HepG2 (cell line): ENCODE results near the gene TXNL4A. TPM values are rescaled to one million over a fixed set of nuclear protein-coding genes. Genes with fewer than 3 reads are reported as not detected.

Experiments
- FIP1L1 ChIP-seq: fragments of 200-400 bp; formaldehyde crosslinking; IDR thresholded peaks from 2 replicates; pipeline ENCODE4 v1.6.1; 2018; ENCODE audit warnings: low read depth, mild to moderate bottlenecking, low read length, moderate library complexity, borderline replicate concordance; ENCODE audit not compliant: insufficient read depth
- MAX ChIP-seq: IDR thresholded peaks from 2 replicates; pipeline ENCODE4 v1.6.1; 2012; ENCODE audit warnings: inconsistent platforms
- MXI1 ChIP-seq: IDR thresholded peaks from 3 replicates; pipeline ENCODE4 v1.6.1; 2012; ENCODE audit warnings: low read depth, low read length, inconsistent platforms, borderline replicate concordance
- MZF1 ChIP-seq: sonication (generic); formaldehyde crosslinking; IDR thresholded peaks from 2 replicates; pipeline ENCODE4 v1.8.1; 2023; ENCODE audit warnings: mild to moderate bottlenecking, missing genetic modification reagents, borderline replicate concordance
- PAXIP1 ChIP-seq: sonication (generic); formaldehyde crosslinking; conservative IDR thresholded peaks from 2 replicates; pipeline ENCODE4 v1.4.0; 2020; ENCODE audit warnings: mild to moderate bottlenecking, missing genetic modification reagents, moderate library complexity
- PITX1 ChIP-seq: sonication (generic); formaldehyde crosslinking; IDR thresholded peaks from 2 replicates; pipeline ENCODE4 v1.5.1; 2020; ENCODE audit warnings: mild to moderate bottlenecking, missing genetic modification reagents
- POLR2AphosphoS2 ChIP-seq: IDR thresholded peaks from 2 replicates; pipeline ENCODE4 v1.6.1; 2011; ENCODE audit warnings: low read depth, low read length, improper control_type of control experiment
- RBAK ChIP-seq: sonication (generic); formaldehyde crosslinking; IDR thresholded peaks from 2 replicates; pipeline ENCODE4 v1.5.1; 2020; ENCODE audit warnings: mild to moderate bottlenecking, missing genetic modification reagents
- SPEN ChIP-seq: sonication (generic); formaldehyde crosslinking; IDR thresholded peaks from 2 replicates; pipeline ENCODE4 v1.5.1; 2020; ENCODE audit warnings: low read depth, mild to moderate bottlenecking, missing genetic modification reagents
- TFDP1 ChIP-seq: IDR thresholded peaks from 2 replicates; pipeline ENCODE4 v1.6.1; 2016; ENCODE audit warnings: missing compliant biosample characterization, missing genetic modification reagents, borderline replicate concordance
- TRIM24 ChIP-seq: sonication (generic); formaldehyde crosslinking; IDR thresholded peaks from 2 replicates; pipeline ENCODE4 v1.8.0; 2022; ENCODE audit warnings: mild to moderate bottlenecking, missing genetic modification reagents
- ZBTB3 ChIP-seq: sonication (generic); formaldehyde crosslinking; IDR thresholded peaks from 2 replicates; pipeline ENCODE4 v1.4.0; 2020; ENCODE audit warnings: low read depth, mild to moderate bottlenecking, moderate library complexity, missing genetic modification reagents, borderline replicate concordance
- ZNF10 ChIP-seq: sonication (generic); formaldehyde crosslinking; IDR thresholded peaks from 2 replicates; pipeline ENCODE4 v1.4.0; 2020; ENCODE audit warnings: mild to moderate bottlenecking, low read depth, missing genetic modification reagents, borderline replicate concordance
- ZNF619 ChIP-seq: sonication (generic); formaldehyde crosslinking; IDR thresholded peaks from 2 replicates; pipeline ENCODE4 v1.4.0; 2020; ENCODE audit warnings: mild to moderate bottlenecking, missing genetic modification reagents
- ZNF709 ChIP-seq: sonication (generic); formaldehyde crosslinking; IDR thresholded peaks from 2 replicates; pipeline ENCODE4 v1.5.0; 2020; ENCODE audit warnings: mild to moderate bottlenecking, missing genetic modification reagents
- polyA plus RNA-seq, 8 experiments: library from polyadenylated mRNA; depleted of rRNA in 3 of 8; stranded (reverse) in 7 of 8; unstranded in 1 of 8; fragments of >200 nt; fragmentation: Illumina TruSeq in 4 of 8; extraction: Trizol in 4 of 8; gene quantifications; 2 replicates each; pipeline versions ENCODE4 v1.2.1 to v1.2.3, GENCODE V29; 2011 to 2016; ENCODE audit warnings: low read depth in 4 of 8, missing spikeins in 1 of 8, mixed read lengths in 1 of 8; ENCODE audit not compliant: insufficient read depth in 1 of 8
- total RNA-seq, 5 experiments: library from RNA; depleted of rRNA; stranded (reverse); fragments of >200 nt; fragmentation: Illumina TruSeq; extraction: Trizol; gene quantifications; 2 replicates each; pipeline ENCODE4 v1.2.3, GENCODE V29; 2016; ENCODE audit warnings: low read depth in 1 of 5
- TF ChIP-seq, protein P1 (sequence below): sonication (generic); formaldehyde crosslinking; IDR thresholded peaks from 2 replicates; pipeline ENCODE4 v1.4.0; 2020; ENCODE audit warnings: missing genetic modification reagents, mild to moderate bottlenecking, borderline replicate concordance
- TF ChIP-seq, protein P2 (sequence below): sonication (generic); formaldehyde crosslinking; IDR thresholded peaks from 2 replicates; pipeline ENCODE4 v1.8.0; 2022; ENCODE audit warnings: missing genetic modification reagents, mild to moderate bottlenecking, moderate library complexity, borderline replicate concordance
- TF ChIP-seq, protein P3 (sequence below): sonication (generic); formaldehyde crosslinking; IDR thresholded peaks from 2 replicates; pipeline ENCODE4 v1.5.0; 2020; ENCODE audit warnings: mild to moderate bottlenecking, low read depth, missing genetic modification reagents, borderline replicate concordance

The TXNL4A gene
- total and polyA plus RNA-seq, 2 of the 13 experiments (the other 11 are each of a cell fraction or from before 2014, with no cell fraction given) = 172 to 202 TPM

DNA sequence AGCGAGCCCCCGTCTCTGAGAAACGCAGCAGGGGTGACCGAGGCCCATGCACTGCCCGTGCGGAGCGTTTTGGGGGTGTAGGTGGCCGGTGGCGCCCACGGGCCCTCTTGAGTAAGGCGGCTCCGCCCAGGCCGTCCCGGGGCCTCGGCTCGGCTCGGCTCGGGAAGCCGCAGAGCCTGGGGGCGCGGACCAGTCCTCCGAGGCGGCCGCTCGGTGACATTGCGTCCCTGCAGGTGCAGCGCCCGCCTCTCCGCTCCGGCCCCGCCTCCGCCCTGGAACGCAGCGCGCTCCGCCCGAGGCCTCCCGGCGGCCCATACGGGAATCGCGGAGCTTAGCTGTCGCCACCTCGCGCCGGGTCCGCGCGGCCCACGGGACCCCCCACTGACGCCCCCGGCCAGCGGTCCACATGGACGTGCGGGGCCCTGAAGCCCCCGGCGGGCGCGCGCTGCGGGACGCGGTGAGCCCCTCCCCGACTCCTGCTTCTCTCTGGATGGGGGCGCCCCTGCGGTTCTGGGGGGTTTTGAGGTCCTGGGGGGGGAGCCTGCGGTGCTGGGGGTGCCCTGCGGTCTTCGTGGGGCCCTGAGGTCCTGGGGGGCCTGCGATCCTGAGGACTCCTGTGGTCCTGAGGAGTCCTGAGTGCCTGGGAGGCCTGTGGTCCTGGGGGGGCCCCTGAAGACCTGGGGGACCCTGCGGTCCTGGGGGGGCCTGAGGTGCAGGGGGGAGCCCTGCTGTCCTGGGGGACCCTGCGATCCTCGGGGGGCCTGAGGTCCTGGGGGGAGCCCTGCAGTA, 23.8 kb downstream of the TXNL4A start, which contains the start of gene HSBP1L1 (continued):
- TF ChIP-seq RBAK (CRISPR knock-in tag) (no peak), PAXIP1 (CRISPR knock-in tag) (0 out of 2 replicates have a peak, but pooled peaks have one; percentile 41), MZF1 (CRISPR knock-in tag) (no peak), ZNF10 (no peak), FIP1L1 (no peak), SPEN (CRISPR knock-in tag) (0 out of 2 replicates have a peak, but pooled peaks have one; percentile 33), ZNF619 (CRISPR knock-in tag) (no peak), TFDP1 (peak; percentile 74; the same call in 1 of the 2 replicates), TRIM24 (no peak), ZNF709 (CRISPR knock-in tag) (0 out of 2 replicates have a peak, but pooled peaks have one; percentile 61), ZBTB3 (CRISPR knock-in tag) (no peak), POLR2AphosphoS2 (no peak), MXI1 (peak; percentile 55; the same call in 1 of the 3 replicates), PITX1 (no peak), MAX (peak; percentile 58)
- TF ChIP-seq, protein P1, sequence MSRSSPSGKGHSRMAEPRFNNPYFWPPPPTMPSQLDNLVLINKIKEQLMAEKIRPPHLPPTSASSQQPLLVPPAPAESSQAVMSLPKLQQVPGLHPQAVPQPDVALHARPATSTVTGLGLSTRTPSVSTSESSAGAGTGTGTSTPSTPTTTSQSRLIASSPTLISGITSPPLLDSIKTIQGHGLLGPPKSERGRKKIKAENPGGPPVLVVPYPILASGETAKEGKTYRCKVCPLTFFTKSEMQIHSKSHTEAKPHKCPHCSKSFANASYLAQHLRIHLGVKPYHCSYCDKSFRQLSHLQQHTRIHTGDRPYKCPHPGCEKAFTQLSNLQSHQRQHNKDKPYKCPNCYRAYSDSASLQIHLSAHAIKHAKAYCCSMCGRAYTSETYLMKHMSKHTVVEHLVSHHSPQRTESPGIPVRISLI = no peak; the same call in 1 of the 2 replicates
- TF ChIP-seq, protein P2, sequence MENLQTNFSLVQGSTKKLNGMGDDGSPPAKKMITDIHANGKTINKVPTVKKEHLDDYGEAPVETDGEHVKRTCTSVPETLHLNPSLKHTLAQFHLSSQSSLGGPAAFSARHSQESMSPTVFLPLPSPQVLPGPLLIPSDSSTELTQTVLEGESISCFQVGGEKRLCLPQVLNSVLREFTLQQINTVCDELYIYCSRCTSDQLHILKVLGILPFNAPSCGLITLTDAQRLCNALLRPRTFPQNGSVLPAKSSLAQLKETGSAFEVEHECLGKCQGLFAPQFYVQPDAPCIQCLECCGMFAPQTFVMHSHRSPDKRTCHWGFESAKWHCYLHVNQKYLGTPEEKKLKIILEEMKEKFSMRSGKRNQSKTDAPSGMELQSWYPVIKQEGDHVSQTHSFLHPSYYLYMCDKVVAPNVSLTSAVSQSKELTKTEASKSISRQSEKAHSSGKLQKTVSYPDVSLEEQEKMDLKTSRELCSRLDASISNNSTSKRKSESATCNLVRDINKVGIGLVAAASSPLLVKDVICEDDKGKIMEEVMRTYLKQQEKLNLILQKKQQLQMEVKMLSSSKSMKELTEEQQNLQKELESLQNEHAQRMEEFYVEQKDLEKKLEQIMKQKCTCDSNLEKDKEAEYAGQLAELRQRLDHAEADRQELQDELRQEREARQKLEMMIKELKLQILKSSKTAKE (CRISPR knock-in tag) = no peak
- TF ChIP-seq, protein P3, sequence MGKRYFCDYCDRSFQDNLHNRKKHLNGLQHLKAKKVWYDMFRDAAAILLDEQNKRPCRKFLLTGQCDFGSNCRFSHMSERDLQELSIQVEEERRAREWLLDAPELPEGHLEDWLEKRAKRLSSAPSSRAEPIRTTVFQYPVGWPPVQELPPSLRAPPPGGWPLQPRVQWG (CRISPR knock-in tag) = no peak
